Stimulated activated CD8-positive, alpha-beta memory T cell treated with anti-CD3 and anti-CD28 coated beads, Interleukin-4, amount 100 ng/mL, for 1 hour (primary cell): ENCODE data around the gene PKDREJ.

Experiments
- DNase-seq, 2 donors: peaks; one replicate each; pipeline ENCODE4 v3.0.0-alpha.2; 2020; ENCODE audit warnings: low read depth in 2 of 2, low spot score in 1 of 2

The PKDREJ gene

DNA sequence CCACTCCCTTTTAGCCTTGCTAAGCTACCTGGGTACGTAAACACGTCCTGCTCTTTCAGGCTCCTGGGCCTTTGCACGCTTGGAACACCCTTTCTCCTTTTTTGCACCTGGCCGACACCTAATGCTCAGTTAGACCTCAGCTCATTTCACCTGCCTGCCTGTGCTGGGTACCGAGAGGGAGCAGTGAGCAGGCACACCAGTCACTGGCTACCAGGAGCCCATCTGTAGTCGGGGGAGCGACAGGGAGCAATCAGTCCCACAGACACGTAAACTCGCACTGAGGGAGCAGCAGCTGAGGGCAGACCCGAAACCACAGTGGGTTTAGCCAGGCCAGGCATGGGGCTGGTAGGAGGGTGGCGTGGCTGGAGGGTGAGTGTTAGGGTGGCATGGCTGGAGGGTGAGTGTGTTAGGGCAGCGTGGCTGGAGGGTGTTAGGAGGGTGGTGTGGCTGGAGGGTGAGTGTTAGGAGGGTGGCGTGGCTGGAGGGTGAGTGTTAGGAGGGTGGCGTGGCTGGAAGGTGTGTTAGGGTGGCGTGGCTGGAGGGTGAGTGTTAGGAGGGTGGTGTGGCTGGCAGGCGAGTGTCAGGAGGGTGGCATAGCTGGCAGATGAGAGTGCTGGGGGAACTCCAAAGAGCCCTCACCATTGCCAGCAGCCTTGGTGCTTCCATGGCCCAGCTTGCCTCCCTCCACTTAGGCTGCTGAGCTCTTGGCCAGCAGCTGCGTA is 27.1 kb upstream of the PKDREJ start:
- DNase-seq, result no peak

GRCh38 chr22:46289244-46289891 is 26.2 kb upstream of the PKDREJ start:
- DNase-seq, result no peak

DNA sequence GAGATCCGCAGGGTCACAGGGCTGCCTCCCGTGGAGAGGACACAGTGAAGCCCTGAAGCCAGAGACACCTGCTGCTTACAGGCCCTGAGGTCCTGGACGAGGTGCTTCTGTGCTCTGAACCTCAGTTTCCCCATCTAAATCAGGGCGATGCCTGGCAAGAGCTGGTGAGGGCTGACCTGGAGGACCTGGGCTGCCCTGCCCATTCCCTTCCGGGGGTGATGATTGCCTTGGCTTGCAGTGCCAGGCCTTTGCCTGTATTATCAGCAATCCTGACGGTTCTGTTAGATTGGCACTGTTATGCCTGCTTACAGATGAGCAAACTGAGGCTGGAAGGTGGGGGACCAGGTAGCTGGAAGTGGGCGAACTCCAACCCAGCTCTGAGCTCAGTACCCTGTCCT is 25.7 kb upstream of the PKDREJ start:
- no peak for DNase-seq

DNA sequence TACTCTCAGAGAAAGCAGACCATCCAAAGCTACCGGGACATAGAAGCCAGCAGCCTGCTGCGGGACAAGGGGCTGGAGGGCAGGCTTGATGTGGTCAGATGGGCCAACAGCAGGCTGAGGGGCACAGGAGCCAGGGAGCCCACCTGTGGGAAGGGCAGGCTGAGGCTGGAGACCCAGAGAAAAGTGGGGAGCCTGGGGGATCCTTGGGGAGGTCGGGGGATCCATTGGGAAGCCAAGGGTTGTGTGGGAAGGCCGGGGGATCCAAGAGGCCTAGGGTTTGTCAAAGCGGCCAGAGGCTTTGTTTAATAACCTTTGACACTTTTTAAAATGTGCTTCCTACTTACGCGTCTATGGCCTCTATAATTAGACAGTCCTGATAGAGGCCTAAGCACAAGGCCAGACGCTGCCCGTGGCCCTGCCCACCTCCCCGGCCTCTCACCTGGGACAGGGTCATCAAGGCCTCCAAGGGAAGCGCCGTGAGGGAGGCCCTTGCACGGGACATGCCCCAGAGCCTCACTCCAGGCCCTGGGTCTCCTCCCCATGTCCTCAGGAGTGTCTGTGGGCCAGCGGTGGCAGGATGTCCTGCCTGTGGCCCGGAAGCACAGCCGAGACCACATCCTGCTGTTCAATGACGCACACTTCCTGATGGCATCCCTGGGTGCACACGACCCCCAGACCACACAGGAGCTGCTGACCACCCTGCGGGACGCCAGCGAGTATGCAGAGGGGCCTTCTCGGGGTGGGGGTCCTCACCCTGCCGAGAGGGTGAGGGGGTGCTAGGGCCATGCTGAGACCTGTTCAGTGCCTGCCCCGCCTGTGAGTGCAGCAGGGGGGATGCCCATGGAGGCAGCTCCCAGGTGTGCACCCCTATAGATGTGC is 25.0 kb upstream of the PKDREJ start:
- no peak for DNase-seq

DNA sequence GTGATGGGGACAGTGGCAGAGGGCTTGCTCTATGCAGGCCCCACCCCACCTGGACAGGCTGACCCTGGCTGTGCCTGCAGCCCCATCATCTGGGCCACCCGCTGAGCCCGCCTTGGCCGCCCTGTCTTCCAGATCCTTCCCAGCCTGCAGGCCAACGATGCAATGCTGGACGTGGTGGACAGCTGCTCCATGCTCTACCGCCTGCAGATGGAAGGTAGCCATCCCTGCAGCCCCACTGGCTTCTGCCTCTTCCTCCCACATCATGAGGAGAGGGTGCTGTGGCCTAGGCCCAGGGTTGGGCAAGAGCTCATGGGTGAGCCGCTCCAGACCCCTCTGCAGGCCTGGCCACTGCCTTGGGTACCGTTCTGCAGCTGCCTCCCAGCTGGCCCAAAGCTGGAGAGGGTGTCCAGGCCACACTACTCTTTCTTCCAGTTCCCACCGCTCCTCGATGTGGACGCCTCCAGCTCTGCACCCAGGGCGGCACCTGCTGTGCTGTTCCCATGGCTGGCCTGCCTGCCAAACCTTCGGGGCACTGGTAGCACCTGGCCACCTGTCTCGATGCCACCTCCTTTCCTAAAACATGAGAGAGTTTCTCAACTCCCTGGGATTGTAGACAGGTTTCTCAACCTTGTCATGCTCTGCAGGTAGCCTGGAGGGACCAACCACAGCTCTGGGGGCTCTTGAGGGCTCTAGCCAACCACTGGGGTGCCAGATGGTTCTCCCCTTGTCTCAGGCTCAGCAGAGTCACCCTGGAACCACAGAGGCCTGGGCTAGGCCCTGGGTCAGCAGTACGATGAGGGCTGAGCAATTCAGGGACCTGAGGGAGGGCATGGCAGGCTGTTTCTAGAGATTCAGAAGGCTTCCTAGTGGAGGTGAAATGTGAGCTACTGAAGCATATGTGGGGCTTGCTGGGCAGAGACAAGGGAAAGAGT is 24.1 kb upstream of the PKDREJ start:
- no peak for DNase-seq

- DNase-seq, result no peak
Observed at GRCh38 chr22:46286006-46286405, 22.9 kb upstream of the PKDREJ start.

DNA sequence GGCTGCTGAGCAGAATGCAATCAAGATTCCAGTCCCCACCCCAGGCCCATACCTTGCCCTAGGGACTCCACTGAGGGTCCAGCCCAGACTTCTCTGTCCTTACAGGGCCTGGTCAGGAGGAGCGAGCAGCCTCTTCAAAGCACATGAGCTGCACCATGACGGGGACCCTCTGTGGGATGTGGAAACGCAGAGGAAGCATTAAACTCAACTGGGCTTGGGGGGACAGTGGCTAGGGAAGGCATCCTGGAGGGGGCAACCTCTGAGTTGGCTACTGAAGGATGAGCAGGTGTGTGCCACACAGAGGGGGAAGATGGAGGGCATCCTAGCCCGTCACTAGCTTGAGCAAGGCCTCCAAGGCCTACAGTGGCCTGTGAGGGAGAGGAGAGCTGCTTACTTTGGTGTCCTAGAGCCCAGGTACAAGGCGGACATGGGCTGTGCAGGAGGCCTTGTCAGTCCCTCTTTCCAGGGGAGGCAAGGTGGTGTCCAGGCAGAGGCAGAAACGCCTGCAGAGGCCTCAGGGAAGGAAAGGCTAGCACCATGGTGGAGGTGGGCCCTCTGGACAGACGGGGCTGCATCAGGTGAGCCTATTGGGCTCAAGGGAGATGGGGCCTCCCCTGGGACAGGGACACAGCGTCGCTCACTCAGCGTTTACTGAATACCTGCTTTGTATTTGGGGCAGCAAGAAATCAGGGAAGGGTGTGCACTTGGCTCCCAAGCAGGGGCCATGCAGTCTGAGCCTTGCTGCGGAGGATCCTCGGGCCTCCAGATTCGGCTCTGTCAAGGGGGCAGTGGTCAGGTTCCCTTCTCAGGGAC is 18.9 kb upstream of the PKDREJ start:
- no peak for DNase-seq

DNA sequence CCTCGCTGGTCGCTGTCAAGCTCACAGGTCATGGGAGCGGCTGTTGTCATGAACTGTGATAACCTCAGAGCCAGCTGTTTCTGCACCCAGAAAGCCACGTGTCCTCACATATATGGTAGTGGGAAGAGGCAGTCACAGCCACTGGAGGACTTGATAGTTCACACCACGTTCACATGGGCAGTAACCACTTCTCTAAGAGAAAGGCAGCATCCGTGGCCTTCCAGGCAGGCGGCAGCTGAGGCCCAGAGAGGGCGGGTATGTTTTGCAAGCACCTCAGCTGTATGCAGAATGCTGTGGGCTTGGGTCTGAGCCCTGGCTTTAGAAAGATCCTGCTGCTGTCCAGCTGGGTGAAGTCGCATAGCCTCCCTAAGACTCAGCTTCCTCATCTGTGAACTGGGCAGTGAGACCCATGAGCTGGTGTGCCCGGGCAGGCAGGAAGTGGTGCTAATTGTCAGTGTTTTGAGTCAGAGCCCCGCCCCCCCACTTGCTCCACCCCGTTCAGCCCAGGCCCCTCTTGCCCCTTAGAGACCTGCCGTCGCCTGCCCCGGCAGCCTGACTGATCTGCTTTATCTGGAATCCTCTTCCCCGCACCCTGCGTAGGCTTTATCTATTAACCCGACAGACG is 18.0 kb upstream of the PKDREJ start:
- DNase-seq, result no peak

GRCh38 chr22:46280063-46280817 is 17.1 kb upstream of the PKDREJ start:
- DNase-seq, result no peak

DNA sequence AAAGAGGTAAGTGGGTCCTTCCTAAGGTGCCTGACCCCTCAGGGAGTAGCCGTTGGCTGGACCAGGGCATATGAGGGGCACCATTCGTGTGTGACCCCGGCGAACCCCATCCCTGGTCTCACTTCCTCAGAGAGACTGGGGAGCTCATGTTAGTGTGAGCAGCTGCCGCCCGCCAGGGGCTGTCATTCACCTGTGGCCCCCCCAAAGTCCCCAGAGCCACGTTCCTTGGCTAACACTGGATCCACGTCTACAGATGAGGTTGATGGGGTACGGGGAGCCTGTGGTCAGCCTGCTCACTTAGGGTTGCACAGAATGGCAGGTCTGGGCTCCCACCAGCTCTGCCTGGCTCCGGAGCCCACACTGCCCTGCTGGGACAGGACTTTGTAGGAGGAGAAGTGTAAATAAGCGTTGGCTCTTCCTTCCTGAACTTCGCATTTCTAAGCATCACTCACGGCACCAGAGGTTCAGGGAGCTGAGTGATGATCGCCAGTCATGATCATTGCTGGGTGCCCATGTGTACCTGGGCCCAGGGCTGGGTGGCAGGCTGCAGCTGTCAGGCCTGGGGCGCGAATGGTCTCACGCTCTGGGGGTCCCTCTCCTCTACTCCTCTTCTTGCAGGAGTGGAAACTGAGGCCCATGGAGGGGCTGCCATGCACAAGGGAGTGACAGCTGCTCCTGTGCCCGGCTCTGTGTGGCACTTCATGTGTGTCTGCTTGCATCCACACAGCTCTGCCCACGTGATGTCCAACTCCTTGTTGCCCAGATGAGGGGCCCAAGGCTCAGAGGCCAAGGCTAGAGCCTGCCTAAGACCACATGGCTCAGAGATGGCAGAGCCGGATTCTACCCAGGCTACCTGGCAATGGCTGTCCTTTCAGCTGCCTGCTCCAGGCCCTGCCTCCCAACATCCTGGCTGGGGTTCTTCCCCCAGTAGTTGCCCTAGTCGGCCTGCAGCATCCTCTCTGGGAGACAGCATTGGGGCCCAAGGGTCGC is 15.8 kb upstream of the PKDREJ start:
- DNase-seq, result no peak

GRCh38 chr22:46276563-46276962 is 13.4 kb upstream of the PKDREJ start:
- DNase-seq, result no peak

- DNase-seq, result no peak
Observed at GRCh38 chr22:46275455-46276122, 12.4 kb upstream of the PKDREJ start.

GRCh38 chr22:46274381-46274780 is 11.2 kb upstream of the PKDREJ start:
- DNase-seq, result no peak

DNA sequence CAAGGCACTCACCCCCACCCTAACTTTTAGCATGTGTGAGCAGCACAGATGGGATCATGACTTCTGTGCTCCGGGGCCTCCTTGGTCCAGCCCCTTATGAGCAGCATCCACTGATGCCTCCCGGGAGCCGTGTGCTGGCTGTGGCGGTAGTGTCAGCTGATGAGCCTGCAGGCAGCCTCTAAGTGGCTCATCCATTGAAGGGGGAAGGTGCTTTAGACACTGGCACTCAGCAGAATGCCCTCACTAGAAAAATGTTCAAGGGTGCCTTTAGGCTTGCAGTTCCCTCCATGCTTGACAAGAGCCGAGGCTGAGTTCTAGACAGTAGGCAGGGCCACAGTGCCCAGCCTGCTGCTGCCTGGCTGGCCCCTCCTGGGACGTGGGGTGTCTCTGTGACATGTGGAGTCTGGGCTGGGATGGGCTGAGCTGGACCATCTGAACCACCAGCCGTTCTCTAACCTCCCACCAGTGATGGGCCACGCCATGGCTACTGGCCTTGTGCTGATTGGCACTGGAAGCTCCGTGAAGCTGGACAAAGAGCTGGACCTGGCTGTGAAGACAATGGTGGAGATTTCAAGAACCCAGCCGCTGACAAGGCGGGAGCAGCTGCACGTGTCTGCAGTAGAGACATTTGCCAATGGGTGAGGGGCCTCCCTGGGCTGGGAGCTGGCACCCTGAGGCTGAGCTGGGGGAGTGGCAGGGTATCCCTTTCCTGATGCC is 10.4 kb upstream of the PKDREJ start:
- DNase-seq, result no peak

DNA sequence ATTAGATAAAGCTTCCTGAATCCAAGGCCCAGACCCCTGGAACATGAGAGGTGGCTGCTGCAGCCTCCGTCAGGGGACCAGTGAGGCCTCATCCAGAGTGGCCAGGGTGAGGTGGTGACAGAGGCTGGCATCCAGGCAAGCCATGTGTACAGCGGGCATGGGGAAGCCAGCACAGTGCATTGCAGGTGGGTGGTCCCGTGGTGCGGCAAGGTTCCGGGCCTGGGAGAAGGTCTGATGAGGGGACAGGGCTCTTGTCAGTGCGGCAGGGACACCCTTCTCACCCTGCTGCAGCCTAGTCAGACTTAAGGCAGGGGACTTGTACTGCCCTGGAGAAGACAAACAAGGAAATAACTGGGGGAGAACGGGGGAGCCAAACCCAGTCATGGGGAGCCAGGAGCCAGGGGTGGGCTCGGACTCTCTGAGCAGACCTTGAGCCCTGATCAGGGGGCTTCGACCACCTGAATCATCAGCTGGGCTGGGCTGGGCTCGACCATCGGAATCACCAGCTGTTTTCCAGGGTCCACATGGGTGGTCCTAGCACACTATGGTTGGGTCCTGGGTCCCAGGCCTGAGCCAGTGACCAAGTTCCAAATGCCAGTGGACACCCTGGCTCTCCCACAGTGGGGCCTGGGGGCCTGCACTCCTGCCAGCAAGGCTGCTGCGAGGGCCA is 9.8 kb upstream of the PKDREJ start:
- DNase-seq, result no peak

GRCh38 chr22:46272196-46272595 is 9.1 kb upstream of the PKDREJ start:
- no peak for DNase-seq
